ENCODE data around the gene HUS1. TPM values are rescaled to one million over a fixed set of nuclear protein-coding genes. Genes with fewer than 3 reads are reported as not detected.

Gene HUS1
- polyA plus RNA-seq, 2 of the 4 experiments (the other 2 are of a cell fraction), result 18.0 to 39.8 TPM

GRCh38 chr7:47953822-47954221 is 25.6 kb downstream of the HUS1 start:
- no peak overlapping the region for H3K4me2 ChIP-seq
- POLR2A ChIA-PET, result no interaction called here
- no peak for TF ChIP-seq SREBF2 (IDR thresholded peaks at IDR 0.05)
- H3K9me3 ChIP-seq, result no peaks in the 10 kb centered on the region
- WGBS (ENCODE audit: missing lambda C conversion rate), result 94% methylated on average over 4 of the region's 4 CpGs
- DNase-seq (ENCODE audit: low read depth in 1 of 2, low spot score in 1 of 2), result no peak
- peak in 1 of 2 experiments; percentile 23; a peak in 2 of 6 replicates for ATAC-seq
- H3K4me1 ChIP-seq, result 0 out of 3 replicates have a peak, but pooled peaks cover 3% of the 10 kb centered on the region
- no peak overlapping the region for H3K27ac ChIP-seq
- FAIRE-seq, result no peak
- no peak overlapping the region for H3K4me3 ChIP-seq
- CTCF ChIA-PET, result interaction anchor here (0.6 to 2.6 kb wide), 6 partner anchors 9 to 291 kb away, joined by 3 to 17 read pairs (median 6); no protein-coding TSS in a partner anchor

GRCh38 chr7:47952224-47952623 is 27.2 kb downstream of the HUS1 start:
- ChIA-PET POLR2A (no interaction called here), CTCF (interaction anchor here (0.9 to 5.9 kb wide), 5 partner anchors 7 to 203 kb away, joined by 3 to 26 read pairs (median 7); no protein-coding TSS in a partner anchor)
- ATAC-seq (no peak), DNase-seq (ENCODE audit: low read depth in 1 of 2, low spot score in 1 of 2) (no peak), FAIRE-seq (no peak)
- Histone ChIP-seq H3K27ac (no peak overlapping the region), H3K4me2 (no peak overlapping the region), H3K4me1 (0 out of 3 replicates have a peak, but pooled peaks cover 3% of the 10 kb centered on the region), H3K9me3 (no peaks in the 10 kb centered on the region), H3K4me3 (no peak overlapping the region)
- no peak for TF ChIP-seq POLR2AphosphoS2 (conservative IDR thresholded peaks at IDR 0.05; ENCODE audit: low read length)
- TF ChIP-seq POLR2A (IDR thresholded peaks at IDR 0.05; ENCODE audit: low read length), result no peak
- no peak for TF ChIP-seq HES2 (IDR thresholded peaks at IDR 0.05)
- TF ChIP-seq KDM1A (IDR thresholded peaks at IDR 0.05; ENCODE audit: low read depth), result no peak
- TF ChIP-seq ZFP36 (IDR thresholded peaks at IDR 0.05; ENCODE audit: borderline replicate concordance, partially characterized antibody), result no peak
- no peak for TF ChIP-seq SREBF2 (IDR thresholded peaks at IDR 0.05)
- TF ChIP-seq BCL3 (IDR thresholded peaks at IDR 0.05), result no peak
- no peak for TF ChIP-seq ESRRA (IDR thresholded peaks at IDR 0.05; ENCODE audit: borderline replicate concordance, low read length)
- no peak for TF ChIP-seq PHF8 (IDR thresholded peaks at IDR 0.05; ENCODE audit: borderline replicate concordance, low read depth)
- TF ChIP-seq MAX (IDR thresholded peaks at IDR 0.05), result no peak
- no peak for TF ChIP-seq RARB (CRISPR knock-in tag; IDR thresholded peaks at IDR 0.05)
- TF ChIP-seq EP300 (IDR thresholded peaks at IDR 0.05), result no peak
- no peak for TF ChIP-seq NPAS2 (CRISPR knock-in tag; IDR thresholded peaks at IDR 0.05; ENCODE audit: borderline replicate concordance)
- no peak for TF ChIP-seq FOXS1 (CRISPR knock-in tag; IDR thresholded peaks at IDR 0.05)
- TF ChIP-seq E2F6 (IDR thresholded peaks at IDR 0.05; ENCODE audit: borderline replicate concordance, low read depth), result no peak
- TF ChIP-seq SMC3 (IDR thresholded peaks at IDR 0.05), result no peak
- TF ChIP-seq USF2 (IDR thresholded peaks at IDR 0.05), result no peak
- WGBS (ENCODE audit: missing lambda C conversion rate), result 93% methylated on average over 4 of the region's 4 CpGs

- FAIRE-seq (no peak), ATAC-seq (no peak), DNase-seq (ENCODE audit: low read depth in 1 of 2, low spot score in 1 of 2) (no peak)
- H3K4me3 ChIP-seq, result no peak overlapping the region
- no peak overlapping the region for H3K4me2 ChIP-seq
- 0 out of 3 replicates have a peak, but pooled peaks cover 3% of the 10 kb centered on the region for H3K4me1 ChIP-seq
- POLR2A ChIA-PET, result no interaction called here
- no peaks in the 10 kb centered on the region for H3K9me3 ChIP-seq
- H3K27ac ChIP-seq, result no peak overlapping the region
- CTCF ChIA-PET, result interaction anchor here (0.9 to 5.9 kb wide), 5 partner anchors 13 to 685 kb away, joined by 3 to 26 read pairs (median 3); no protein-coding TSS in a partner anchor
- no peak for TF ChIP-seq KDM1A (IDR thresholded peaks at IDR 0.05; ENCODE audit: low read depth)
Measured at GRCh38 chr7:47951374-47951773, 28.0 kb downstream of the HUS1 start.

GRCh38 chr7:47950714-47951113 is 28.7 kb downstream of the HUS1 start:
- Histone ChIP-seq H3K4me2 (no peak overlapping the region), H3K9me3 (no peaks in the 10 kb centered on the region)
- FAIRE-seq, result no peak
- no peak for TF ChIP-seq FOXS1 (CRISPR knock-in tag; IDR thresholded peaks at IDR 0.05)
- TF ChIP-seq EHF (CRISPR knock-in tag; IDR thresholded peaks at IDR 0.05), result no peak
- TF ChIP-seq HEYL (CRISPR knock-in tag; IDR thresholded peaks at IDR 0.05), result no peak
- no peak for TF ChIP-seq ZSCAN20 (CRISPR knock-in tag; IDR thresholded peaks at IDR 0.05)
- no peak for TF ChIP-seq CBX8 (IDR thresholded peaks at IDR 0.05)
- TF ChIP-seq JUNB (IDR thresholded peaks at IDR 0.05), result no peak
- no peak for TF ChIP-seq CEBPB (IDR thresholded peaks at IDR 0.05)
- no peak for TF ChIP-seq REST (IDR thresholded peaks at IDR 0.05)
- no peak for TF ChIP-seq FOSL2 (IDR thresholded peaks at IDR 0.05)
- no peak for TF ChIP-seq FOSL2 (CRISPR knock-in tag; IDR thresholded peaks at IDR 0.05)
- TF ChIP-seq MAX (IDR thresholded peaks at IDR 0.05), result no peak

More at GRCh38 chr7:47950714-47951113, 28.7 kb downstream of the HUS1 start:
- ATAC-seq, result no peak
- DNase-seq (ENCODE audit: low read depth in 1 of 2, low spot score in 1 of 2), result no peak
- Histone ChIP-seq H3K27ac (no peak overlapping the region), H3K4me3 (no peak overlapping the region), H3K4me1 (0 out of 3 replicates have a peak, but pooled peaks cover 3% of the 10 kb centered on the region)
- ChIA-PET CTCF (interaction anchor here (0.6 to 5.9 kb wide), 5 partner anchors 13 to 755 kb away, joined by 3 to 26 read pairs (median 5); no protein-coding TSS in a partner anchor), POLR2A (no interaction called here)
- WGBS (ENCODE audit: missing lambda C conversion rate), result 85% methylated on average over 11 of the region's 11 CpGs

All from A549 (cell line).